HepG2 (cell line): ENCODE measurements around the gene PTPRF. TPM values are rescaled to one million over a fixed set of nuclear protein-coding genes. Genes with fewer than 3 reads are reported as not detected.

Experiments
- NONO ChIP-seq, 2 experiments: fragments of 450-650 bp in 1 of 2; sonication (generic) in 1 of 2; formaldehyde crosslinking in 1 of 2; IDR thresholded peaks in 1 of 2; conservative IDR thresholded peaks in 1 of 2; 2 replicates each; pipeline versions ENCODE4 v1.6.1 to v1.8.0; 2017 to 2022; ENCODE audit warnings: mild to moderate bottlenecking in 1 of 2, missing genetic modification reagents in 1 of 2, moderate library complexity in 1 of 2
- TGIF2 ChIP-seq: IDR thresholded peaks from 2 replicates; pipeline ENCODE4 v1.6.1; 2016; ENCODE audit warnings: control low read depth, missing compliant biosample characterization
- ZBTB7B ChIP-seq: sonication (generic); formaldehyde crosslinking; IDR thresholded peaks from 2 replicates; pipeline ENCODE4 v1.4.0; 2020; ENCODE audit warnings: missing genetic modification reagents
- ZFP82 ChIP-seq: sonication (generic); formaldehyde crosslinking; IDR thresholded peaks from 2 replicates; pipeline ENCODE4 v1.5.1; 2020; ENCODE audit warnings: mild to moderate bottlenecking, missing genetic modification reagents, borderline replicate concordance
- ZNF460 ChIP-seq: sonication (generic); formaldehyde crosslinking; IDR thresholded peaks from 2 replicates; pipeline ENCODE4 v1.5.1; 2020; ENCODE audit warnings: missing genetic modification reagents, mild to moderate bottlenecking, borderline replicate concordance
- ZNF589 ChIP-seq: sonication (generic); formaldehyde crosslinking; conservative IDR thresholded peaks from 2 replicates; pipeline ENCODE4 v1.8.0; 2022; ENCODE audit warnings: mild to moderate bottlenecking, moderate library complexity, missing genetic modification reagents
- ZNF75D ChIP-seq: sonication (generic); formaldehyde crosslinking; IDR thresholded peaks from 2 replicates; pipeline ENCODE4 v1.8.1; 2023; ENCODE audit warnings: missing genetic modification reagents, mild to moderate bottlenecking, borderline replicate concordance
- polyA plus RNA-seq, 8 experiments: library from polyadenylated mRNA; depleted of rRNA in 3 of 8; stranded (reverse) in 7 of 8; unstranded in 1 of 8; fragments of >200 nt; fragmentation: Illumina TruSeq in 4 of 8; extraction: Trizol in 4 of 8; gene quantifications; 2 replicates each; pipeline versions ENCODE4 v1.2.1 to v1.2.3, GENCODE V29; 2011 to 2016; ENCODE audit warnings: low read depth in 4 of 8, missing spikeins in 1 of 8, mixed read lengths in 1 of 8; ENCODE audit not compliant: insufficient read depth in 1 of 8
- total RNA-seq, 5 experiments: library from RNA; depleted of rRNA; stranded (reverse); fragments of >200 nt; fragmentation: Illumina TruSeq; extraction: Trizol; gene quantifications; 2 replicates each; pipeline ENCODE4 v1.2.3, GENCODE V29; 2016; ENCODE audit warnings: low read depth in 1 of 5
- TF ChIP-seq, protein P1 (sequence below): sonication (generic); formaldehyde crosslinking; IDR thresholded peaks from 2 replicates; pipeline ENCODE4 v1.4.0; 2020; ENCODE audit warnings: missing genetic modification reagents
- TF ChIP-seq, protein P2 (sequence below): sonication (generic); formaldehyde crosslinking; conservative IDR thresholded peaks from 2 replicates; pipeline ENCODE4 v1.4.0; 2020; ENCODE audit warnings: missing genetic modification reagents

PTPRF gene
- total and polyA plus RNA-seq, 2 of the 13 experiments (the other 11 are each of a cell fraction or from before 2014, with no cell fraction given), result 55.9 to 167 TPM

- TF ChIP-seq, protein P1, sequence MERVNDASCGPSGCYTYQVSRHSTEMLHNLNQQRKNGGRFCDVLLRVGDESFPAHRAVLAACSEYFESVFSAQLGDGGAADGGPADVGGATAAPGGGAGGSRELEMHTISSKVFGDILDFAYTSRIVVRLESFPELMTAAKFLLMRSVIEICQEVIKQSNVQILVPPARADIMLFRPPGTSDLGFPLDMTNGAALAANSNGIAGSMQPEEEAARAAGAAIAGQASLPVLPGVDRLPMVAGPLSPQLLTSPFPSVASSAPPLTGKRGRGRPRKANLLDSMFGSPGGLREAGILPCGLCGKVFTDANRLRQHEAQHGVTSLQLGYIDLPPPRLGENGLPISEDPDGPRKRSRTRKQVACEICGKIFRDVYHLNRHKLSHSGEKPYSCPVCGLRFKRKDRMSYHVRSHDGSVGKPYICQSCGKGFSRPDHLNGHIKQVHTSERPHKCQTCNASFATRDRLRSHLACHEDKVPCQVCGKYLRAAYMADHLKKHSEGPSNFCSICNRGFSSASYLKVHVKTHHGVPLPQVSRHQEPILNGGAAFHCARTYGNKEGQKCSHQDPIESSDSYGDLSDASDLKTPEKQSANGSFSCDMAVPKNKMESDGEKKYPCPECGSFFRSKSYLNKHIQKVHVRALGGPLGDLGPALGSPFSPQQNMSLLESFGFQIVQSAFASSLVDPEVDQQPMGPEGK (CRISPR knock-in tag), result no peak
- TF ChIP-seq ZNF75D (no peak), ZNF589 (CRISPR knock-in tag) (no peak), ZNF460 (CRISPR knock-in tag) (no peak), ZBTB7B (CRISPR knock-in tag) (no peak), NONO (IDR thresholded peaks at IDR 0.05) (no peak), NONO (CRISPR knock-in tag; conservative IDR thresholded peaks at IDR 0.05) (no peak), ZFP82 (CRISPR knock-in tag) (no peak), TGIF2 (CRISPR knock-in tag) (no peak)
- TF ChIP-seq, protein P2, sequence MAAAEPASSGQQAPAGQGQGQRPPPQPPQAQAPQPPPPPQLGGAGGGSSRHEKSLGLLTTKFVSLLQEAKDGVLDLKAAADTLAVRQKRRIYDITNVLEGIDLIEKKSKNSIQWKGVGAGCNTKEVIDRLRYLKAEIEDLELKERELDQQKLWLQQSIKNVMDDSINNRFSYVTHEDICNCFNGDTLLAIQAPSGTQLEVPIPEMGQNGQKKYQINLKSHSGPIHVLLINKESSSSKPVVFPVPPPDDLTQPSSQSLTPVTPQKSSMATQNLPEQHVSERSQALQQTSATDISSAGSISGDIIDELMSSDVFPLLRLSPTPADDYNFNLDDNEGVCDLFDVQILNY (CRISPR knock-in tag), result no peak
These were observed 35.1 kb downstream of the PTPRF start (continued) for GRCh38 chr1:43565600-43566360.
